Measurements from ENCODE around the gene SIX2. TPM values are rescaled to one million over a fixed set of nuclear protein-coding genes. Genes with fewer than 3 reads are reported as not detected.

The SIX2 gene
- total RNA-seq, 1 donor from 2014 or later = 13.8 TPM

GRCh38 chr2:44955593-44956392, 53.5 kb downstream of the SIX2 start:
- H3K36me3 Mint-ChIP-seq = no peaks in the 10 kb centered on the region
- no peak for DNase-seq (ENCODE audit: extremely low spot score, unreplicated experiment)
- H3K4me1 Mint-ChIP-seq (ENCODE audit: unreplicated experiment) = peaks cover 11% of the 10 kb centered on the region
- peak overlapping the region; percentile 85 for H3K4me3 Mint-ChIP-seq
- peak; percentile 92 for TF ChIP-seq CTCF (conservative IDR thresholded peaks at IDR 0.05)
- H3K27me3 Mint-ChIP-seq = peaks cover 87% of the 10 kb centered on the region
- H3K27ac Mint-ChIP-seq = no peak overlapping the region
- H3K9me3 Mint-ChIP-seq = no peaks in the 10 kb centered on the region

Other genes with a start within 250 kb of the SIX2 start
- 0.68 TPM in 1 of 2 replicates, not detected in the other for gene SIX3, start 67.8 kb downstream of the SIX2 start, total RNA-seq (ENCODE audit: low replicate concordance)

All from type B pancreatic cell (in vitro differentiated cells).